Left cardiac atrium (tissue), 4 donors: ENCODE data around the gene SH3PXD2A. TPM values are rescaled to one million over a fixed set of nuclear protein-coding genes. Genes with fewer than 3 reads are reported as not detected.

Experiments used
- ATAC-seq, 2 donors: fragments of 200-7000 bp; cut with Tn5 transposase; one replicate each; pipeline ENCODE4 v1.9.1; 2020; ENCODE audit warnings: mild to moderate bottlenecking in 2 of 2, moderate library complexity in 2 of 2
- DNase-seq: peaks from one replicate; pipeline ENCODE4 v3.0.0-alpha.2; 2020
- intact Hi-C, 2 donors: fragments of 100-400 bp; cut with DNase I; formaldehyde crosslinking; loops; one replicate each; pipeline versions ENCODE4 v1.14.1 to v1.15.1; 2022 to 2023
- total RNA-seq, 2 donors: library from RNA; stranded (reverse); fragmentation: NEBNext Ultra II Directional; extraction: Animal tissue kit (Norgen Biotek cat#: 25700); gene quantifications; one replicate each; pipeline ENCODE4 v1.2.1, GENCODE V29; 2021
- donor health status: DM: no; HTN: yes; CAD: no.
- donor health status: DM: no; HTN: yes; CAD: no; lungs with severe emphysema.
- donor health status: DM: yes; HTN: yes; CAD: no.
- donor health status: Dilated cardiomyopathy.

Gene SH3PXD2A
- total RNA-seq, 2 donors from 2014 or later = 24.6 to 27.7 TPM

DNA sequence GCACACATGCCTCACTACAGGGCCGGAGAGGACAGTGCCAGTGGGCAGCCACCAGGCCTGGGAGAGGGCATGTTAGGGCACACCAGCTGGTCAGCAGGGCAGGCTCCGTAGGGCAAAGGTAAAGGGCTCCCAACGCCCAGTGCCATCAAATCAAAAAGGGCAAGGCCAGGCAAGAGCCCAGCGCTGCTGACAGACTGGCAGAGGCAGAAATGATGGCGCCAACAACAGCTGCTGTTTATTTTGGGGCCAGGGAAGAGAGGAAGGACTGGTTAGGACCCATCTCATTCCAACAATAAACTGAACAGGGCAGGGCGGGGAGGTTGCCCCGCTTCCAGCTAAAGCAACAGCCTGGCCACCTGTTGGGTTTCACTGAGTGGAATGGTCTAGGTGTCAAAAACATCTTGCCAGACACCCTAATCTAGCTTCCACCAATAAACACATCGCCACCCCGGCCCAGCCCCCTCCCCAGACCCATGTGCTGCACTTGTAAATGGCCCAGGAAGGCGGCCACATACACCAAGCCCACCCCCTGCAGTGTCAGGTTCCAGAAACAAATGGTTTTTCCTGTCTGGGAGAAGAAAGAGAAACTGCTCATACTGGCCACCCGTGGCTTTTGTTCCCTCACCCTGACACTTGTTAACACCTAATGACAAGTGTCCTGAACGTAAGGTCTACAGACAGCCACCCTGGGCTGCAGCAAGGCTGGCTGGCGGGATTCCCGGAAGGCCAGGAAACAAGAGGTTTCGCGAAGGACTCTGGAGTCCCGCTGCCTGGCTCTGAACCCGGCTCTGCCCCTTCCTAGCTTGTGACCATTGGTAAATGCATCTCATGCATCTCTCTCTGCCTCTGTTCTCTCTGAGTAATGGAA is 15.3 kb downstream of the SH3PXD2A start:
- intact Hi-C loops = no loop called here
- ATAC-seq (peak; percentile 28 to 48), DNase-seq (peak; percentile 72)

DNA sequence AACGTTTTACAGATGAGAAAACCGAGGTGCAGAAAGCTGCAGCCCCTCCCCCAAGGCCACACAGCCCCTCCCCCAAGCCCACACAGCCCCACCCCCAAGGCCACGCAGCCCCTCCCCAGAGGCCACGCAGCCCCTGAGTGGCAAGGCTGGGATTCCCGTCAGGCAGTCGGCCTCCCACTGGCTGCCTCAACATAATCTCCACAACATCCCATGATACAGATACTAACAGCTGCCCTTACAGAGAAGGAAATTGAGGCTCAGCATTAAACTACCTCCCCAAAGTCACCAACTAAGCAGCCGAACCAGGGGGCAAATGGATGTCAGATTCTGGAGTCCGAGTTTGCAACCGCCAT is 15.9 kb downstream of the SH3PXD2A start:
- no peak for DNase-seq
- intact Hi-C loops = no loop called here
- ATAC-seq = no peak

- intact Hi-C loops = no loop called here
- ATAC-seq (peak in 1 of 2 donors; percentile 2), DNase-seq (no peak)
Measured at GRCh38 chr10:103838862-103839518, 16.4 kb downstream of the SH3PXD2A start.

DNA sequence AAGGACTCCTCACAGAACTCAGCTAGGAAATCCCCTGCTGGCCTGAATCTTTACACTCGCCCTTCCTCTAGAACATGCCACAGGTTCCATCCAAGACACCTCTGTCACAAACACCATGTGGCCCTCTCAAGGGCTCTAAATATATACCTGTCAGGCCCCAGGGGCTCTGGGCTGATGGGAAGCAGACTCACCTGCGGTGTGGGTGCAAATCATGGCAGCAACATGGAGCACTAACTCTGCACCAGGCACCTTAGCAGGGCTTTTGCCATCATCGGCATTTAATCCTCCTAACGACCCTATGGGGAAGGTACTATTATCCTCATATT is 17.3 kb downstream of the SH3PXD2A start:
- intact Hi-C loops = no loop called here
- ATAC-seq = peak in 1 of 2 donors; percentile 6
- no peak for DNase-seq

DNA sequence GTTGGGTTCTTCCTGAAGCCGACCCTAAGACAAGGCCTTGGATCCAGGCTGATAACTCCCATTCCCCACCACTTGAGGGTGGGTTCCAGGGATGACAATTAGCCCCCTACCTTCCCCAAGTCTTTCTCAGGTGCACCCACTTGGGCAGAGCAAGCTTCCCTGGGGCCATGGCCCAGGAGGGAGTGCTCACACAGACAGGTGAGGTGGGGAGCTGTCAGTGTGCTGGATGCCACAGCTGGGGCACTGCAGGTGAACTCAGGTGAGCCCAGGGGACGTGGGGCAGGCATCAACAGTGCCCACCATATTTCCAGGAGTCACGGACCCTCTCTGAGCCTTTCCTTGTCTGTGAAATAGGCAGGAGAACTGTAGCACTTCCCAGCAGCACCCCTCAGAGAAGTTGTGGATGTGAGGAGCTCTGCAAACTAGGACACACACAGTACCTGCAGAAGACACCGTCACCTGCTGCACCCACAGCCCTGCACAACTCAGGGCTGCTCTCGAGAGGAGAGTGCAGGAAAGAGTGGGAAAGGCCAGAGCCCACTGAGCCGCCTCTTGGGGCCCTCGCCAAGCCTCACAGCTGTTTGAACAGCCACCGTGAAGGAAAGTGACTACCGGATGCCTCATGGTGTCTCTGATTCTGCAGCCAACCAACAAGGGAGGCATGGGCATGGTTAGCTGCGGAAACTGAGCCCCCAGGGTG is 17.9 kb downstream of the SH3PXD2A start:
- intact Hi-C loops = no loop called here

DNA sequence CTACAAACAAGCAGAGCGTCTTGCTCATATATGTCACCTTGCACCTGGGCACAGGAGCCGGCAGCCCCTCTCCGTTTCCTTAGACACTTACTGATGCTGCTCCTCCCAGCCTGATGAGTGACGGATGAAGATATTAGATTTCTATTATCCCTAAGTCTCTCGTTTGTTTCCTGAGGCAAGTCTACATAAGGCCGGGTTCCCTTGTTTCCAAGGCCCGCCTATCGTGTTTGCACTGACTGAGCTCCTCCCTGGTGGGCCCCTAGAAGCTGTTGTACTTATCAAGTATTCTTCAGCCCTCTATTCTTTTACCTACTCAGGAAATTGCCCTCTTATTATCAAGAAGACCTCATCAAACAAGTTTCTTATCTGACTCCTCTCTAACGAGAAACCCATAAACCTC is 18.5 kb downstream of the SH3PXD2A start:
- DNase-seq = no peak
- intact Hi-C loops = no loop called here
- ATAC-seq = no peak

More for the DNA sequence above, 17.9 kb downstream of the SH3PXD2A start:
- no peak for ATAC-seq
- DNase-seq = no peak

DNA sequence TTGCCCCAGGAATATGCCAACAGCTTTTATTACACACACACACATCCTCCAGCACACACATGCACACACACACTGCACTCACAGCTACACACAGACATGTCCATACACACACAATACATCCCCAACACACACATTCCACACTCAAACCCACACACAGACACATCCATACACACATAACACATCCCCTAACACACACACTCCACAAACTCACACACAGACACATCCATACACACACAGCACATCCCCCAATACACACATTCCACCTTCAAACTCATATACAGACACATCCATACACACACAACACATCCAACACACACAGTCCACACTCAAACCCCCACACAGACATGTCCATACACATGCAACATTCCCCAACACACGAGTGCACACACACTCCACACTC is 19.1 kb downstream of the SH3PXD2A start:
- intact Hi-C loops = no loop called here
- DNase-seq (no peak), ATAC-seq (no peak)

DNA sequence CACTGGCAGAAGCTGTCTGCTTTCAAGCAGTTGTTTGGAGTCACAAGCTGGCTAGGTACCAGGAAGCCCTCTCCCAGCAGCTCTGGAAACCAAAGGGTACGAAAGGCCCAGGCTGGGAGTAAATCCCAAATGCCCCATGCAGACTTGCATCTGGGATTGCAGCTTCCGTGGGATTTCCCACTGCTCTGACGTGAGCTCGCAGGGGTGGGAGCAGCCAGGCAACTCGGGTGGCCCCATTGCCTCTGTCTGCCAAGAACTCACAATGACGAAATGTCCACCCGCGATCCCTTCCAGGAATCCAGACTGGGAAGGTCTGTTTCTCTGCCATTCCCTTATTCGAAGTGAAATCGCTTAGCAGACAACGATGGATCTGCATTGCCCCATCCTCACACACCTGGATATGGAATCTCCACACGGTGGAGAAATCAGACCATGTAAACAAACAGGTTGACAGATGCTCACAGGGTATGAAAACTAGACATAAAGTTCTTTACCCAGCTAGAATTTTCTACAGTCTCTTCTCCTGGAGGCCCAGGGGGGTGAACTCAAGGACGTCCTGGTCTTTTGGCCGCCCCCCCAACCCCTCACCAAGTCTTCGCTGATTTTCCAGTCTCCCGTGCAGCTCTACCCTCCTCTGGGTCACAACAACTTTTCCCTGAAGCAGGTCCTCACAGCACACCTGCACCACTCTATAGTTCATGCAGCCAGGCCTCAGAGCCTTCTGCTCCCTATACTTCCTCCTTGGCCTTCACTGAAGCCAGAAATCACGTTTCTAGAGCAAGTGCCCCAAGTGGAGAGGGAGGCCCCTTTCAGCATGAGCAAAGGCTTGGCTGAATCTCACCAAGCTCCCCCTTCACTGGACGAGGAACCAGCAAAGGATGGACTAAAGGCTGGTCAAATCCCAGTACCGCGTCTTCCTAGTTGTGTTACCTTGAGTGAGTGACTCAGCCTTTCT is 20.0 kb downstream of the SH3PXD2A start:
- ATAC-seq (peak; percentile 65 to 75), DNase-seq (peak; percentile 85)
- intact Hi-C loops = no loop called here

- intact Hi-C loops = no loop called here
- ATAC-seq = peak in 1 of 2 donors; percentile 37
- no peak for DNase-seq
Measured at GRCh38 chr10:103834436-103835095, 20.8 kb downstream of the SH3PXD2A start.

- ATAC-seq = peak; percentile 55 to 64
- peak; percentile 80 for DNase-seq
- intact Hi-C loops = no loop called here
Measured at GRCh38 chr10:103833731-103834365, 21.5 kb downstream of the SH3PXD2A start.

DNA sequence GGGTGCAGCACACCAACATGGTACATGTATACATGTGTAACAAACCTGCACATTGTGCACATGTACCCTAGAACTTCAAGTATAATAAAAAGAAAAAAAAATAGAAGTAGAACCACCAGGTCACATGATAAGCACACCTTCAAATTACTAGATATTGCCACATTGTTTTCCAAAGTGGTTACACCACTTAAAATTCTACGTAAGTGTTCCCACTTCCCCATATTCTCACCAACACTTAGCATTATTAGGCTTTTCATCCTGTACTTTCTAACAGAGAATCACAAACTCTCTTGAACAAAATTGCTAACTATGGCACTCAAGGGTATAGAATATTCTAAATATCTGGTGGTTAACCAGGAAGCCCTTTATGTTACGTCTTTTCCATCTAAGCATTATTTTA is 22.6 kb downstream of the SH3PXD2A start:
- DNase-seq (no peak), ATAC-seq (no peak)
- intact Hi-C loops = no loop called here

- ATAC-seq (peak in 1 of 2 donors; percentile 4), DNase-seq (no peak)
- intact Hi-C loops = no loop called here
Measured at GRCh38 chr10:103829838-103830465, 25.4 kb downstream of the SH3PXD2A start.

DNA sequence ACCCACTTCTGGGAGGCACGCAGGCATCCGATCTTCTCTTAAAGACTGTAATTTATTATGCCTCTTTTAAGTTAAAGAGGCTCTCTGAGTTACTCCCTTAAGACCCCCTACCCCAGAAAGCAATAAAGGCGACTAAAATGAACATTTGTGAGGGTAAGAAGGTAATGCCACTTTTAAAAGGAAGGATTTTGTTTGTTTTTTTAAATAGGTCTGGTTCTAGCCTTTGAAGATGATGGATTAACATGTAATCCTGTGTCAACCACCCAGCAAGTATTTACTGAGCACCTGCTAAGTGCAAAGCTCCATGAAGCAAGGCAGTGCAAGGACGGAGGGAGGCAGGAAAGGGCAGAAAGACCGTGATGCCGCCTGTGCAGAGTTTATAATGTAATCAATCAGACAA is 26.1 kb downstream of the SH3PXD2A start:
- no peak for DNase-seq
- ATAC-seq = no peak
- intact Hi-C loops = no loop called here

GRCh38 chr10:103828587-103829197 is 26.7 kb downstream of the SH3PXD2A start:
- DNase-seq (no peak), ATAC-seq (no peak)
- intact Hi-C loops = no loop called here

GRCh38 chr10:103828107-103828506 is 27.3 kb downstream of the SH3PXD2A start:
- intact Hi-C loops = no loop called here
- ATAC-seq (no peak), DNase-seq (no peak)

DNA sequence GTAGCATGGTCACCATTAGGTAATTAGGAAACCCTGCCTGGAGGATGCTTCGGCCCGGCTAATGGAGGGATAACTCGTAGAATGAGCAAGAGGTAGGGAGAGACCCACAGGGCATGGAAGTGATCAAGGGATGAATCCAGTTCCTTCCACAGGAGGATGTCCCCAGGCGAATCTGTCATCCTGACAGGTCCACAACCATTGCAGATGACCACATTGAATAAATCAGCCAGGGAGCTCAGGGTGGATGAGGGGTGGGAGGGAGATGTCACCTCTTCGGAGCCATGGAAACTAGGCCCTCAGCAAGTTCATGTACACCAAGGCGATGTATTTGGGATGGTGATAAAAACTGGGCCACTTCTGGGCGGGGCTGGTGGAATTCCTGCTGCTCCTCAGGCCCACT is 28.5 kb downstream of the SH3PXD2A start:
- intact Hi-C loops = no loop called here
- DNase-seq (no peak), ATAC-seq (no peak)

DNA sequence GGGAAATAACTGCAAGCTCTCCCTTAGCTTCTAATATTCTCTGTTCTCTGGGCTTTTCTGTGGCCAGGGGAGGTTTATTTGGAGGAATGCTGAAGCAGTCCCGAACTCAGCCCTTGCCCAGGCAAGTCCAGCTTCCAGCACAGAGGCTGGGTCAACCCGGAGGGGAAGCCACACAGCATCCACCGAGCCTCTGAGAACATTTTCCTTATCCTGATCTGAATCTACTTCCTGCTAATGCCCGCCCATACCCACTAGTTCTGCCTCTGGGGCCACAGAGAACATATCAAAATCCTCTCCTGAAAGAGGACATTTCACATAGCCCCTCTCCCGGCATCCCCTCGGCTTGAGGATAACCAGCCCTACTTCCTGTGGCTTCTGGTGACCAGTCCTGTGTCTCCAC is 31.1 kb downstream of the SH3PXD2A start:
- no peak for ATAC-seq
- DNase-seq = no peak
- intact Hi-C loops = no loop called here
